H9 (cell line): ENCODE data around the gene DMRT1. TPM values are rescaled to one million over a fixed set of nuclear protein-coding genes. Genes with fewer than 3 reads are reported as not detected.

Experiments
- DNase-seq: peaks from one replicate; pipeline ENCODE4 v3.0.0-alpha.2; 2017
- H2AFZ ChIP-seq: one replicate; pipeline ENCODE4 v1.6.1; 2013; ENCODE audit warnings: mild to moderate bottlenecking, low read length, control low read depth, moderate library complexity
- H2AK5ac ChIP-seq: 2 replicates; pipeline ENCODE4 v1.6.1; 2013; ENCODE audit warnings: low read length, control low read depth, mixed read lengths; ENCODE audit not compliant: insufficient read length
- H2BK120ac ChIP-seq: one replicate; pipeline ENCODE4 v1.6.1; 2013; ENCODE audit warnings: low read depth, mild to moderate bottlenecking, low read length, control low read depth, inconsistent platforms; ENCODE audit not compliant: poor library complexity, severe bottlenecking
- H2BK12ac ChIP-seq: 2 replicates; pipeline ENCODE4 v1.6.1; 2013; ENCODE audit warnings: low read length, control low read depth, mixed read lengths, low read depth; ENCODE audit not compliant: insufficient read length
- H2BK15ac ChIP-seq: 2 replicates; pipeline ENCODE4 v1.6.1; 2013; ENCODE audit warnings: low read depth, low read length, control low read depth
- H2BK20ac ChIP-seq: one replicate; pipeline ENCODE4 v1.6.1; 2013; ENCODE audit warnings: low read depth, mild to moderate bottlenecking, low read length, control low read depth, inconsistent platforms; ENCODE audit not compliant: poor library complexity, severe bottlenecking
- H2BK5ac ChIP-seq: 2 replicates; pipeline ENCODE4 v1.6.1; 2013; ENCODE audit warnings: low read length, control low read depth, mixed read lengths; ENCODE audit not compliant: insufficient read length
- H3K14ac ChIP-seq: 2 replicates; pipeline ENCODE4 v1.6.1; 2013; ENCODE audit warnings: low read length, control low read depth; ENCODE audit not compliant: insufficient read depth
- H3K18ac ChIP-seq: 2 replicates; pipeline ENCODE4 v1.6.1; 2013; ENCODE audit warnings: low read depth, mild to moderate bottlenecking, mixed read lengths, low read length, control low read depth; ENCODE audit not compliant: insufficient read length
- H3K23ac ChIP-seq: 2 replicates; pipeline ENCODE4 v1.6.1; 2013; ENCODE audit warnings: low read length, control low read depth, mixed read lengths, low read depth; ENCODE audit not compliant: insufficient read length
- H3K23me2 ChIP-seq: 2 replicates; pipeline ENCODE4 v1.6.1; 2013; ENCODE audit warnings: low read depth, mild to moderate bottlenecking, mixed read lengths, low read length, control low read depth; ENCODE audit not compliant: insufficient read length, poor library complexity, severe bottlenecking
- H3K27ac ChIP-seq: 2 replicates; pipeline ENCODE4 v1.5.1; 2013; ENCODE audit warnings: low read length, control low read depth, mixed read lengths, low read depth; ENCODE audit not compliant: insufficient read length
- H3K27me3 ChIP-seq: 2 replicates; pipeline ENCODE4 v1.6.1; 2013; ENCODE audit warnings: low read length, control low read depth, inconsistent platforms; ENCODE audit not compliant: insufficient read depth
- H3K4ac ChIP-seq: 2 replicates; pipeline ENCODE4 v1.6.1; 2013; ENCODE audit warnings: low read depth, mild to moderate bottlenecking, control low read depth, inconsistent platforms, low read length, moderate library complexity
- H3K4me1 ChIP-seq: 2 replicates; pipeline ENCODE4 v1.6.1; 2013; ENCODE audit warnings: low read length, control low read depth, inconsistent platforms; ENCODE audit not compliant: insufficient read depth
- H3K4me2 ChIP-seq: 2 replicates; pipeline ENCODE4 v1.6.1; 2013; ENCODE audit warnings: low read length, control low read depth, mixed read lengths; ENCODE audit not compliant: insufficient read length, insufficient read depth
- H3K56ac ChIP-seq: 2 replicates; pipeline ENCODE4 v1.6.1; 2013; ENCODE audit warnings: low read depth, mild to moderate bottlenecking, mixed read lengths, low read length, control low read depth; ENCODE audit not compliant: insufficient read length
- H3K79me1 ChIP-seq: 2 replicates; pipeline ENCODE4 v1.6.1; 2013; ENCODE audit warnings: low read depth, mild to moderate bottlenecking, moderate library complexity, low read length, control low read depth, inconsistent platforms; ENCODE audit not compliant: insufficient read depth, poor library complexity, severe bottlenecking
- H3K79me2 ChIP-seq: 2 replicates; pipeline ENCODE4 v1.6.1; 2013; ENCODE audit warnings: low read length, control low read depth, inconsistent platforms; ENCODE audit not compliant: insufficient read depth
- H3K9ac ChIP-seq: 2 replicates; pipeline ENCODE4 v1.6.1; 2013; ENCODE audit warnings: low read length, control low read depth, mixed read lengths; ENCODE audit not compliant: insufficient read length; ENCODE audit errors: extremely low read depth
- H3K9me3 ChIP-seq: one replicate; pipeline ENCODE4 v1.6.1; 2013; ENCODE audit warnings: low read depth, low read length, inconsistent platforms; ENCODE audit not compliant: control insufficient read depth
- H3T11ph ChIP-seq: one replicate; pipeline ENCODE4 v1.6.1; 2013; ENCODE audit warnings: mild to moderate bottlenecking, low read length, control low read depth, inconsistent platforms
- H4K20me1 ChIP-seq: one replicate; pipeline ENCODE4 v1.6.1; 2013; ENCODE audit not compliant: control insufficient read depth, insufficient read length, insufficient read depth
- H4K5ac ChIP-seq: 2 replicates; pipeline ENCODE4 v1.6.1; 2013; ENCODE audit warnings: low read depth, mild to moderate bottlenecking, mixed read lengths, low read length, control low read depth; ENCODE audit not compliant: insufficient read length
- H4K8ac ChIP-seq: replicated peaks from 2 replicates; pipeline ENCODE4 v1.6.1; 2013; ENCODE audit warnings: low read length, control low read depth, mixed read lengths, low read depth; ENCODE audit not compliant: insufficient read length
- H4K91ac ChIP-seq: 2 replicates; pipeline ENCODE4 v1.6.1; 2013; ENCODE audit warnings: low read depth, mild to moderate bottlenecking, moderate library complexity, mixed read lengths, low read length, control low read depth; ENCODE audit not compliant: insufficient read length
- H3K27ac Mint-ChIP-seq, 3 experiments: 2 replicates in 2 of 3; 3 replicates in 1 of 3; pipeline ENCODE4 v1.8.0; 2020 to 2021; ENCODE audit warnings: mixed read lengths in 3 of 3, mild to moderate bottlenecking in 1 of 3, moderate library complexity in 1 of 3
- H3K27me3 Mint-ChIP-seq: 2 replicates; pipeline ENCODE4 v1.8.0; 2021; ENCODE audit warnings: low read depth, mild to moderate bottlenecking, moderate library complexity, mixed read lengths
- H3K36me3 Mint-ChIP-seq, 3 experiments: 2 replicates in 2 of 3; 3 replicates in 1 of 3; pipeline ENCODE4 v1.8.0; 2020 to 2021; ENCODE audit warnings: low read depth in 3 of 3, mixed read lengths in 3 of 3; ENCODE audit not compliant: insufficient read depth in 1 of 3
- H3K4me1 Mint-ChIP-seq, 2 experiments: 2 replicates each; pipeline ENCODE4 v1.8.0; 2020; ENCODE audit warnings: mixed read lengths in 2 of 2
- H3K4me3 Mint-ChIP-seq, 2 experiments: 2 replicates in 1 of 2; 3 replicates in 1 of 2; pipeline ENCODE4 v1.8.0; 2020 to 2021; ENCODE audit warnings: mild to moderate bottlenecking in 2 of 2, mixed read lengths in 2 of 2, moderate library complexity in 1 of 2
- H3K9me3 Mint-ChIP-seq, 2 experiments: 2 replicates in 1 of 2; 3 replicates in 1 of 2; pipeline ENCODE4 v1.8.0; 2020; ENCODE audit warnings: mild to moderate bottlenecking in 2 of 2, mixed read lengths in 2 of 2, moderate library complexity in 1 of 2
- CTCF ChIP-seq: fragments of 200-600 bp; sonication (generic); conservative IDR thresholded peaks from 3 replicates; pipeline ENCODE4 v1.8.0; 2021; ENCODE audit warnings: antibody characterized with exemption, mild to moderate bottlenecking
- WGBS: extraction: QIAGEN DNeasy Blood & Tissue Kit; methylation state at CpG from one replicate; pipeline ENCODE4 v1.1.7; 2013; ENCODE audit warnings: missing lambda C conversion rate, low lambda C conversion rate, mixed read lengths; ENCODE audit not compliant: insufficient read length; ENCODE audit errors: extremely low coverage; 5-methylcytosine and 5-hydroxymethylcytosine counted together
- total RNA-seq: library from RNA; stranded (reverse); gene quantifications from 2 replicates; pipeline ENCODE4 v1.2.1, GENCODE V29; 2021

Gene DMRT1
- total RNA-seq, 1 experiment from 2014 or later, result not detected

DNA sequence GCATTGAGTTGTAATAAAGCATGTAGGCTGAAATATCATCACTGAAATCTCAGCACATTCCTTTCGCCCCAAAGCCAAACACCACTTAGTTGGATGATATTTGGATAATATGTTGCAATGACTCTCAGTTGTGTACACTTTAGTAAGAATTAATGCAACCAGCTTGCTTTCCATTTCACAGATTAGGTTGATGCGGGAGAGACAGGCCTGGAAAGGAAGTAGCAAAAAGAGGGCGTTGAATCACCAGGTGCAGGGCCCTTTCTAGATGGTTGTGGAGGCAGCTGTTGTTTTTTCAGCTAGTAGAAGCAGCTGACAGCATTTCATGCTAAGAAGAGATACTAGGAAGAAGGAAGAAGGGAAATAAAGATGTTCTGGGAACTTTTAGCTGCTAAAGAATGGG is 165.8 kb downstream of the DMRT1 start:
- no peak for TF ChIP-seq CTCF
- Histone ChIP-seq H2BK120ac (no peak overlapping the region), H3K23ac (no peak overlapping the region), H2BK20ac (no peak overlapping the region), H3K4me1 (0 out of 2 replicates have a peak, but pooled peaks cover 2% of the 10 kb centered on the region), H2BK12ac (no peak overlapping the region), H3K9me3 (no peaks in the 10 kb centered on the region), H4K8ac (no peak overlapping the region), H2BK5ac (no peak overlapping the region), H2AK5ac (no peak overlapping the region), H3K23me2 (no peaks in the 10 kb centered on the region), H4K20me1 (no peaks in the 10 kb centered on the region), H3K4me2 (no peak overlapping the region), H4K5ac (no peak overlapping the region), H3K27ac (no peak overlapping the region), H3K4ac (no peak overlapping the region), H3T11ph (no peak overlapping the region), H3K79me2 (no peaks in the 10 kb centered on the region), H3K18ac (no peak overlapping the region), H3K9ac (no peak overlapping the region), H3K14ac (no peak overlapping the region), H2BK15ac (no peak overlapping the region), H4K91ac (no peak overlapping the region), H3K56ac (no peak overlapping the region), H3K27me3 (no peaks in the 10 kb centered on the region), H3K79me1 (no peaks in the 10 kb centered on the region), H2AFZ (no peak overlapping the region)
- peaks cover 2 to 11% of the 10 kb centered on the region in 2 experiments; a peak in 3 of 4 replicates for H3K4me1 Mint-ChIP-seq
- H3K27me3 Mint-ChIP-seq, result peaks cover 26% of the 10 kb centered on the region
- H3K27ac Mint-ChIP-seq, result no peak overlapping the region
- no peak overlapping the region for H3K4me3 Mint-ChIP-seq
- H3K9me3 Mint-ChIP-seq, result peaks cover 0 to 3% of the 10 kb centered on the region in 2 experiments; a peak in 1 of 5 replicates
- no peak for DNase-seq
- no CpG with 5 or more reads among the region's 3 CpGs for WGBS
- H3K36me3 Mint-ChIP-seq, result no peaks in the 10 kb centered on the region
